HG02759 (cell line): ENCODE data around the gene TMC5.

Source experiments
- ATAC-seq: cut with Tn5 transposase; IDR thresholded peaks from one replicate; pipeline ENCODE4 v1.9.1; 2021; ENCODE audit warnings: mild to moderate bottlenecking, moderate library complexity; ENCODE audit not compliant: unreplicated experiment

The TMC5 gene

DNA sequence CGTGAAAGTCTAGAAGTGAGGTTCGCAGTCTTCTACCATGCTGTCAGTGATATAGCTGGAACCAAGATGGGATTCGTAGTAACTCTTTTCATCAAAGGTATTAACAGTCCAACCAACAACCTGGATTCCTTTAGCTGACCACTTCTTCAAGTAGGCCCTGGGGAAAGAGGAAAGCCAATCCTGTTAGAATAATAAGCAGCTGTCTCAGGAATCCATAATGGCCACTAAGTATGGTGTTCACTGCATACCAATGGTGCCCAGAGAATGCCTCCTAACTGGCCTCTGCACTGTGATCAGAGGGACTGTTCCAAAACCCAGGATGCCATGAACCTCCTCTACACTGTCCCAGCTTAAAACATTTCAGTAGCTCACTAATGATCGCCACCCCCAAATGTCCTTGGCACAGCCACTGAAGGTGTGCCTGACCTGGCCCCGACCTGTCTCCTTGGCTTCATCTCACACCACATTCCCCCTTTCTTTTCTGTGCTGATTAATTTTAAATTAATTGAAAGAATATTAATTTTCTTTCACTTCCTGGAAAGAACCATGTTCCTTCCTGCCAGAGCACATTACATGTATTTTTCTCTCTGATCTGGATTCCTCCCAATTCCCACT lies 85.9 kb downstream of the TMC5 start:
- no peak for ATAC-seq

DNA sequence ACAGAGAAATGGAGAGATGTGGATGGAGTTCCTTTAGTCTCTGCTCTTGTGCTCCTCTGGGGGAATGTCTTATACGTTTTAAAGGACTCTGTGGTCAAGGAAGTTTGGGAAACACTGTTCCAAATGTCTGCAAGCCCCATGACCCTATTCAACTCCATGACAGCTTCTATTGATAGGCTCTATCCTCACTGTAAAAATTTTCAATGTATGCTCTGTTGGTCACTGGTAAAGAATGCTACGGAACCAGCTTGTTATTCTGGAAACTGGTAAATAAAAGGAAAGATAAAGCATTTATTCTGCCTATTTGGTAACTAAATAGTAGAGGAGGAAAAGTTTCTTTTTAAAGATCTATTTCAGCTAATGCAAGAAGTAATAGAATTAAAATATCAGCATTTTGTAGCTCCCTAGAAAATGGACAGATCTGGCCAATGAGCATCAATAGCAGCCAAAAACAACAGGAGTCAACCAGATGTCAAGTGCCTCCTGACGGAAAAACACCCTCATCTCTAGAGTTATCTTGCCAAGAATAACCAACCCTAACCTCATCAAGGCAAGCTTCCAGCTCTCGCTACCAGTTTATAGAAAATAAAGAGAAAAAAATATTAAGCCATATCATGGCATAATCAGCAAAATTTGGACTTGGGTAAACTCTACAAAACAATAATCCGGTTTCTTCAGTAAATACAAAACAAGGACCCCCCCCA lies 88.1 kb downstream of the TMC5 start:
- no peak for ATAC-seq

DNA sequence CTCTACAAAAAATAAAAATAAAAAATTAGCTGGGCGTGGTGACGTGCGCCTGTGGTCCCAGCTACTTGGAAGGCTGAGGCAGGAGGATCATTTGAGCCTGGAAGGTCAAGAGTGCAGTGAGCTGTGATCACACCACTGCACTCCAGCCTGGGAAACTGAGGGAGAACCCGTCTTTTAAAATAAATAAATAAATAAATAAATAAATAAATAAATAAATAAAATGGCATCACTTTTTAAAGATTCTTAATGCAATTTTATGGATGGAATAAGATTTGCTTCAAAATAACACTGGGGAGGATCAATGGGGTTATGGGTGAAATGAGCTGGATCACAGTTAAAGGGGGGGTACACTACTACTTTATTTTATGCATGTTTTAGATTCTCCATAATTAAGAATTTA lies 89.3 kb downstream of the TMC5 start:
- ATAC-seq = no peak

DNA sequence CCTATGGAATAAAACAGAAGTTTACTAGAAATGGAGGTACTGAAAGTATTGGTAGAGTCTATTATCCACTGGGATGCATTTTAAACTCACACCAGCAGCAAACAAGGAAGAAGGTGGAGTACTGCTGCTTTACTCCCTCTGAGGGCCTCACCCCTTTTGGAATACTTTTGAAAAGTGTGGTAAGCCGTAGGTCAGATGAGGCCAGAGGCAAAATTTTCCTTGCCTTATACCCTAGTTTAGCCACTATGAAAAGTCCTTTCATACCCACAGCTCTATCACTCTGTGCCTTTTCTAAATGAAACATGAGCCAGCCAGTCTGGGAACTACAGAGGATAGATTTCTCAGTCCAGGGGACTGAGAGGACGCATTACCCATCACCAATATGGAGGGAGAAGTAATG lies 90.2 kb downstream of the TMC5 start:
- no peak for ATAC-seq

DNA sequence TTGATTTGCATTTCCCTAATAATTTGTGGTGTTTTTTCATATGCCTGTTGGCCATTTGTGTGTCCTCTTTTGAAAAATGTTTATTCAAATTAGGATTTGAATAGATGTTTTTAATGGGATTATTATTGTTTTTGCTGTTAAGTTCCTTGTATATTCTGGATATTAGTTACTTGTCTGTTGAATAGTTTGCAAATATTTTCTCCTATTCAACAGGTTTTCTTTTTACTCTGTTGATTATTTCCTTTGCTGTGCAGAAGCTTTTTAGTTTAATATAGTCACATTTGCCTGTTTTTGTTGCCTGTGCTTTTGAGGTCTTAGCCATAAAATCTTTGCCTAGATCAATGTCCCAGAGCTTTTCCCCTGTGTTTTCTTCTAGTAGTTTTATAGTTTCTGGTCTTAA lies 94.6 kb downstream of the TMC5 start:
- no peak for ATAC-seq

DNA sequence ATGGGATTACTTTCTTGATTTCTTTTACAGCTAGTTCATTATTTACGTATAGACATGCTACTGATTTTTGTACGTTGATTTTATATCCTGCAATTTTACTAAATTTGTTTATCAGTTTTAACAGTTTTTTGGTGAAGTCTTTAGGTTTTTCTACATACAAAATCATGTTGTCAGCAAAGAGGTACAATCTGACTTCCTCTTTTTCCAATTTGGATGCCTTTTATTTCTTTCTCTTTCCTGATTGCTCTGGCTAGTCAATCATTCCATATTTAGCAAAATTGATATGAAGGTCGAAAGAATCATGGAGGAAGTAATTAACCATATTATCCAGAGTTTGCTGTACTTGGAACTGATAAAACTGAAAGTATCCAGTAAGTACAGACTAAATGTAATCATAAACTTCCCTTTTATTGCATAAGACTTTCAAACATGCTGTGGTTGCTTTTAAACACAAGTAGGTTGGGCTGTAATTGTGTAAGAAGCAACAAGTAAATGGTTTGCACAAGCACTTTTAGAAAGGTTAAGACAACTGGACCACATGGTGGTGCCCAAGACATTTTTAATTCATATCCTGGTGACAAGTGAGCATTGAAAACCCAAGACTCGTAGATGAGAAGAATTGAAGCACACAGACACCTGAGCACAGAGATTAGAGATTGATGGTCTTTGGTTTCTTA lies 95.8 kb downstream of the TMC5 start:
- ATAC-seq = no peak

DNA sequence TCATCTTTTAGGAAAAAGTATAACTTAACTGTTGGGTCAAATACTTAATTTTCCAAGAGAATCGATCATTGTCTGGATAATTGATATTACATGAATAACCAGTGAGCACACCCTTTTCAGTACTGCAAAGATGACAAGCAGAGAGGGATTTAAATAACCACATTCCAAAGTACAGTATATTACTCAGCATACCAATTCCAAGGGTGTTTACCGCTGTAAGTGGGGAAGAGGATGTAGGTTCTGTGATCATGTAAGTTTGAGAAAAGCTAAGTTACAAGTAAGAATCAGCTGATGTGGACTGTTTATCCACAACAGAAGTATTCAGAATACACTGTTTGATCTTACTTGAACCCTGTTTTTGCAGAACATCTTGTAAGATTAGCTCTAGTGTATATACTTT lies 98.1 kb downstream of the TMC5 start:
- ATAC-seq = no peak

DNA sequence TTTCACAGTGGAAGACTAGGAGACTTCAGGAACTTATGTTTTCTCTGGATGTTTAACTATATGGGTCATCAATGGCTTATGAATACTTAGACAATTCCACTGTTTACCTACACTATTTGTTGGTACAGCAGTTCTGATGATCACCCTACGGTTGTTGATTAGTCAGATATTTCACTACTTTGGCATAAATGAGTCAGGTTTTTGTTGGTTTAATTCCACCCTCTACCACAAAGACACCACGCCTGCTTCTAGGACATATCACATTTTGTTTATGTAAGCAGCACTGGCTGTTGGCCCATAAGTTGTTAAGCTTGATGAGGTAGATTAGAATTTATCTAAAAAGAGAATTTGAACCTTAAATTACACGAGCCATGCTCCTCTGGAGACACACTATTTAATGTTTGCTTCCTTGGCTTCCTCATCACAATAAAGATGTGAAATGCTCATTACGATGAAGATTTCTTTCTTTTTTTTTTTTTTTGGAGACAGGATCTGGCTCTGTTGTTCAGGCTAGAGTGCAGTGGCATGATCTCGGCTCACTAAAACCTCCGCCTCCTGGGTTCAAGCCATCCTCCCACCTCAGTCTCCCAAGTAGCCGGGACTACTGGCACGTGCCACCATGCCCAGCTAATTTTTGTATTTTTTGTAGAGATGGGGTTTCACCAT lies 99.9 kb downstream of the TMC5 start:
- ATAC-seq = no peak

DNA sequence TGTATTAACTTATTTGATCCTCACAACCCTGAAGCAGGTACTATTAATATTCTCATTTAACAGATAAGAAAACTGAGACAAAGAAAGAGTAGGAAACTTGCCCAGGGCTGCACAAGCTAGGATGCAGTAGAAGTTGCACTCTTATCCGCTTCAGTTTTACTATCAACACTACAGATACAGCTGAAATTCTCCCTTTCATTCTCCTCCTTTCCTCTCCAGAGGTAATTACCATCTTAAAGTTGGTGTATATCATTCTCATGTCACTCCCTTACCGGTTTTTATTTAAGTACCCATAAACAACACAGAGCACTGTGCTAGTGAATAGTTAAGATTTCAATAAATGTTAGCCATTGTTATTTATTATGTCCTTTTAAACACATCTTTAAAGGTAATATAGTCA lies 100.7 kb downstream of the TMC5 start:
- no peak for ATAC-seq

DNA sequence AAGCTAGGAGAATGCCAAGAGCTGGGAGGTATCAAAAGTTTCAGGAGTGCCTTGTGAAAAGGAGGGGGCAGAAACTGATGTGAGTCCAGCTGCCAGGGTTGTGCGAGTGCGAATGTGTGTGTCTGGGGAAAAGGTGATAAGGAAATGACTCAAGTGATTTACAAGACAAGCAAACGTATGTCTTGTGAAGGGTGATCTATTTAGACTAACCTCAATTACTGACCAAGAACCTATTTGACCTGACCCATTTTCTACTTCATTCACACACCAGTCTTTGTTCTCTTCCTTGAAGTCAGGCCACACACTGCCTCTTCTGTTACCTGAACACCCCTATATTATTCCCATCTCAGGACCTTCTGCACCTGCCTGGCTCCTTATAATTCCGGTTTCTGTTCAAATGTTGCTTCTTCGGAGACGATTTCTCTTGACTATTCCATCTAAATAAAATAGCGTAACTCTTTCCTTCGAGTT lies 103.2 kb downstream of the TMC5 start:
- no peak for ATAC-seq

DNA sequence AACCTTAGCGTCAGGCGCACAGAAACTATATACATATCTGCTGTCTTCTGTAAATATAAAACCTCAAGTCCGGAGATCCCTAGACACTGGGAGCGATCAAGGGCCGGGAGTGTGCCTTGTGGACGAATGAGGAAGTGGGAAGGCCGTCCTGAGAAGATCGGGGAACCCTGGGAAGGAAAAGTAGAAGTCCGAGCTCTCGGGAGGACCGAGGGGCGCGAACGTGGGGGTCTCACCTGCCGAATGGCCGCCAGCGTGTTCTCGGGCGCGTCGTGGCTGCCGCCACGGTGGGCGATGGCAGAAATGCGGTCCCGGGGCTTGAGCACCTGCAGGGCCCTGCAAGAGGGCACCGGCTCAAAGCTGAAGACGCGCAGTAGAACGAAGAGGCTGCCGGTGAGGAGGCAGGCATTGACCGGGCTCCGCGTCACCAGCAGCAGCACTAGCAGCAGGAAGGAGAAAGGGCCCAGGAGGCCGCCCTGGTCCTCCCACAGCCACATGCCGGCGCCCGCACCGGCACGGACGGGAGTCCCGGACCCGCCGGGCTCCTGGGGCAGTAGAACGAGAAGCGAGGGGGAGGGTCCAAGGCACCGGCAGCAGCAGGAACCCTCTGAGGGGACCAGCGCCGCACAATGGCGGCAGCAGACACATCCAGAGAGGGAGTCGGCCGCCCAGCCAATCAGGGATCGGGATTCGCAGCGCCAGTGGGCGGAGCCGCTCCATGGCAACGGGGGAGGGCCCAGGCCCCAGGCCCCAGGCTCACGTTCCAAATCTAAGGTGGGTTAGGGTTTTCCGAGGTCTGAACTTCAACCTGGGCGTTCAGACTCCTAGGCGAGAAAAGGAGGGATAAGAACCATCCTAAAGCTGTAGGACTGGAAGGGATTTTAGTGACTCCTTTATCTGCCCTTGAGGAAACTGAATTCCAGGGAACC lies 104.1 kb downstream of the TMC5 start, which contains the start of gene GDE1:
Gene GDE1 (minus strand): TSS at position 628 of the 926 bp plus-strand sequence. CDS start 134 bp downstream, at position 494.
- ATAC-seq = peak; percentile 80

DNA sequence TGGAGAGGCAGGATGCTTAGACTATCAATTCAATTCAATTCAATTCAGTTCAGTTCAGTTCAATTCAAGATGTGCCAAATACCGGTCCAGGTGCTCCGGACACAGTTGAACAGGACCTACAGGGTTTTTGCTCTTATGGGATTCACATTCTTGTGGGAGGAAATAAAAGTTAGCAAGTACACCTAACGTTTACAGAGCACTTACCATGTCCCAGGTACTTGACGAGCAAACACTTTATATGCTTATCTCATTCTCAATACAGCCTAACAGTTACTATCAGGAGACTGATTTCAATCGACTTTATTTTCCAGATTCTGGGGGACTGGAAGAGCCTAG lies 104.7 kb downstream of the TMC5 start:
- ATAC-seq = no peak

DNA sequence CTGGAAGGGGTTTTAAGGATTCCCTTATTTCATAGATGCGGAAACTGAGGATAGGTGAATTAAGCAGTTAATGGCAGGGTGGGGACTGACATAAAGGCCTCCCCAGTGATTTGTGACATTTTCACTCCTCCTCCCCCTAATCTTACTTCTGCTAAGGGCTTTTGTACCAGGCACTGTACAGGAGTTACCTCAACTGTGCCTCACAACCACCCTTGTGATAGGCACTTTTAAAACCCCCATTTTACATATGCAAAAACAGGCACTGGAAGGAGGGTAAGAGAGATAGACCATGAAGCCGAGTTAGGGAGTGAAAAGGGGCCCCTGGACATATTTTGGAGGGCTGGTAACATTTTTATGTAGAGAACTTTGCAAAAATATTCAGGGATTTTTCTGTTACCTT lies 105.1 kb downstream of the TMC5 start:
- no peak for ATAC-seq

DNA sequence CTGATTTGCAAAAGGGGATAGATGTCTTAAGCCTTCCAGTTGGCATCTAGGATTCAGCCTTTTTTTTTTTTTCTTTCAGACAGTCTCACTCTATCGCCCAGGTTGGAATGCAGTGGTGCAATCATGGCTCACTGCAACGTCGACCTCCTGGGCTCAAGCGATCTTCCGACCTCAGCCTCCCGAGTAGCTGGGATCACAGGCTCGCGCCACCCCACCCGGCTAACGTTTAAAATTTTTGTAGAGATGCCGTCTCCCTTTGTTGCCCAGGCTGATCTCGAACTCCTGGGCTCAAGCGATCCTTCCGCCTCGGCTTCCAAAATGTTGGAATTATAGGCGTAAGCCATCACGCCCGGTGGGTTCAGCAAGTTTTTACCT lies 105.5 kb downstream of the TMC5 start:
- no peak for ATAC-seq

DNA sequence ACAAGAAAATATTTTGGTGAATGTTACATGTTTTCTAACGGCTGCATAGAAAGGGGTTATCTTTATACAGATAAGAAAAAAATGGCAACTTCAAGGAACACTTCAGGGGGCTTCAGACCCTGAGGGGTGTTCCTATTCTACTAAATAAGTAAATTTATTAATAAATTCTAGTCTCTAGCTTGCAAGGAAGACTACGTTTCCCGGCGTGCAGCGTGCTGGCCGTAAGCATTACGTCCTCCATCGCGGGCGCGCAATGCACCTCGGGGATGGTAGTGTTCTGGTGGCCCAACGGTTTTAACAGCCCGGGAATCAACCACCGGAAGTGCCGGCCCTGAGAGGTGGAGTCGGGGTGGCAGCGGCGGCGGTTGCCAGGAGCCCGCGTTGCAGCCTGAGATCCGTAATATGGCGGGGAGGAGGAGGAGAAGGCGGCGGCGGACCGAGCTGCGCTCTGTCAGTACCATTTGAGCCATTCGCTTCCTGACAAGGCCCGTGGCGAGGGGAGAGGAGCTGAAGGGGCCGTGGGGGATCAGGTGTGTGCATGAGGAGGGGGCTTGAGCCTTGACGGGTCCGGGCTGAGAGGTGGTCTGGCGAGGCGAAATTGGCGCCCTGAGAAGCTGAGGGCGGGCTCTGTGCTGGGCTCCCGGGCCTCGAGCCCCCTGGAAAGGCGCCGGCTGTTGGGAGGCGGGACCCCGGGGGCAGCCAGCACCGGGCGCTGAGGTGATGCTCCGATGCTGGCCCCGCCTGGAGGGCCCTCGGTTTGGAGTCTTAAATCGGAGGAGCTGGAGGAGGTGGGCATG lies 106.1 kb downstream of the TMC5 start, which contains the start of gene CCP110:
Gene CCP110 (plus strand): TSS at position 384 of the 797 bp plus-strand sequence. CDS start 3,940 bp downstream, outside the sequence.
- peak; percentile 73 for ATAC-seq

DNA sequence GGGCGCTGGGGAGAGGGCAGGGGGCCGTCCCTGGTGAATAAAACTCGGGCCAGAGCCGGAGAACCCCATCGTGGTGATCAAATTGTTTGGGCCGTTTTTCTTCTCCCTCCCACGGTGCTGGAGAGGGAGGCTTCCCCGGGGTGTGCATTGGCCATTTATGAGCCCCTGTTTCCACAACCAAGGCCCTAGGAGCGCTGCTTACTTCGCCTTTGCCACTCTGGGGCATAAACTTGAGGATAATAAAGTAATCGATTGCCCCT lies 106.6 kb downstream of the TMC5 start:
- no peak for ATAC-seq

DNA sequence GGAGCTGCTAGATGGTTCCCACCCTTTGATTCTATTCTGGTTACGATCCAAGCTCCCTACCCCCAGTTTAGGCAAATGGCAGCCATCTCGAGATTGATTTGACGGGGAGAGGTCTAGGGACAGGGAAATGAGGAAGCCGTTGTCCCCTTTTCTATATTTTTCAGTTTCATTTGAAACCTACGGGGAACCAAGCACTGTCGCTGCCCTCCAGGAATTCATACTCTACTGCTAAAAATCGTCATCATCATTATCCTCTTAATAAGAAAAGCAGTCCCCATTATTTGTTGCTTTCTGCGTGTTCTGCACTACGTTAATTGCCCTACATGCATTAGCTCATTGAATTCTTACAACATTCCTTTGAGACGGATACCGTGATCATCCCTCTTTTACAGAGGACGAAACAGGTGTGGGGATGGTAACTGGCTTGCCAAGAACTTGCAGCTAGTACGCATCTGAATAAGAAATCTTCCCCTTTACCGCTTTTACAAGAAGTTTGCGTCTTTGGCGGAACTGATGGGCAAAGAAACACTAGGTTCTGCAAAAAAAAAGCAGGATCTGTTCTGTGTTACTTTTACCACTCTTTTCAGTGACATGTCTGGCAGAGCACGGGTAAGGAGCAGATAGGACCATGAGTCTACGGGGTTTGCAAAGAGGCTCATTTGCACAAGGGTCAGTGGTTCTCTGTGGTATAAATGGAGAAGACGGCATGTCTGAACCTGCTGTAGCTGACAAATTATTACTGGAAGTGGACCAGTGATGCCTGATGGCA lies 107.1 kb downstream of the TMC5 start:
- ATAC-seq = no peak

DNA sequence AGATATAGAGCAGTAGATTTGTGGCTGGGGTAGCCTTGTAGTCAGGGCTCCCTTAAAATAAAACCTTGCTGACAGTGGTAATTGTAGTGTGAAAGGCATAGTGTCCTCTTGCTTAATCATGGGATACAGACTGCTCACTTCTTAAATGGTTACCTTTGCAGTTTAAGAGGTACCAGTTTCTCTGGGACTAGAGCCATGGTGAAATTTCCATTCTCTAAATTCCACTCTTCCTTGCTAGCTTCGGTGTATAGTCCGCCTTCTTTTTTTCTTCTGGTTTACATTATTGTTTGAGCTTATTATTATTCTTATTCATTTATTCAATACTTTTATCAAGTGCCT lies 107.7 kb downstream of the TMC5 start:
- ATAC-seq = no peak

DNA sequence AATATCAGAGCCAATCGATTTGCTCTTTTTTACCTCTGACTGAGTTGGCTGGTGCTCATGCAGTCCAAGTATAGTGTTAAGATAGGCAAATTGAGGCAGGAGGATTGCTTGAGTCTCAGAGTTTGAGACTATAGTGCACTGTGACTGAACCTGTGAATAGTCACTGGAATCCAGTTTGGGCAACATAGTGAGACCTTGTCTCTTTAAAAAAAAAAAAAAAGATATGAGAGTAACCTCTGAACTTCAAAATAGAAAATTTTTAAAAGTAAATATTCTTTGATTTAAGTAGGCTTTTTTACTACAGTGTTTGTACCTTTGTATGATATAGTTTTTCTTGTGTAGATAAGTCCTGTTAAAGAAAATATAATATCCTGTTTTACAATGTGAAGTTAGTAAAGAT lies 109.5 kb downstream of the TMC5 start:
- ATAC-seq = no peak
